Measurements from ENCODE around the gene IFNE.
"Not testable (repeated sequence)": the region's sequence is repeated elsewhere in the genome, so short reads cannot be mapped to it uniquely, and the experiment has no call there.

Gene IFNE

GRCh38 chr9:21499912-21500311 is 17.8 kb upstream of the IFNE start:
- no peak for DNase-seq (ENCODE audit: low read depth in 2 of 2)

GRCh38 chr9:21491756-21492155 is 9.6 kb upstream of the IFNE start:
- DNase-seq (ENCODE audit: low read depth in 2 of 2), result no peak

GRCh38 chr9:21481470-21482056 is 550 bp downstream of the IFNE start:
- no peak for DNase-seq (ENCODE audit: low read depth in 2 of 2)

- DNase-seq (ENCODE audit: low read depth in 2 of 2), result no peak
Observed at GRCh38 chr9:21479152-21479702, 2.9 kb downstream of the IFNE start.

GRCh38 chr9:21477466-21477865 is 4.6 kb downstream of the IFNE start:
- no peak for DNase-seq (ENCODE audit: low read depth in 2 of 2)

GRCh38 chr9:21473236-21473635 is 8.9 kb downstream of the IFNE start:
- DNase-seq (ENCODE audit: low read depth in 2 of 2), result no peak

GRCh38 chr9:21470126-21470525 is 12.0 kb downstream of the IFNE start:
- DNase-seq (ENCODE audit: low read depth in 2 of 2), result no peak

- DNase-seq (ENCODE audit: low read depth in 2 of 2), result no peak
Observed at GRCh38 chr9:21465859-21466518, 16.1 kb downstream of the IFNE start.

- DNase-seq (ENCODE audit: low read depth in 2 of 2), result no peak
Observed at GRCh38 chr9:21465138-21465537, 17.0 kb downstream of the IFNE start.

- DNase-seq (ENCODE audit: low read depth in 2 of 2), result no peak
Observed at GRCh38 chr9:21461377-21461776, 20.7 kb downstream of the IFNE start.

GRCh38 chr9:21455320-21455719 is 26.8 kb downstream of the IFNE start:
- no peak for DNase-seq (ENCODE audit: low read depth in 2 of 2)

- no peak for DNase-seq (ENCODE audit: low read depth in 2 of 2)
Observed at GRCh38 chr9:21454149-21454548, 28.0 kb downstream of the IFNE start.

GRCh38 chr9:21452681-21453080 is 29.4 kb downstream of the IFNE start:
- DNase-seq (ENCODE audit: low read depth in 2 of 2), result no peak

GRCh38 chr9:21450733-21451394 is 31.2 kb downstream of the IFNE start:
- DNase-seq (ENCODE audit: low read depth in 2 of 2), result no peak

- DNase-seq (ENCODE audit: low read depth in 2 of 2), result not testable (repeated sequence)
Observed at GRCh38 chr9:21449312-21449711, 32.8 kb downstream of the IFNE start.

- DNase-seq (ENCODE audit: low read depth in 2 of 2), result no peak
Observed at GRCh38 chr9:21443849-21444625, 38.1 kb downstream of the IFNE start.

- DNase-seq (ENCODE audit: low read depth in 2 of 2), result no peak
Observed at GRCh38 chr9:21440139-21440538, 42.0 kb downstream of the IFNE start, which contains the start of gene IFNA1. Gene IFNA1 (plus strand): TSS chr9:21440439. CDS start chr9:21440508, 69 bp downstream.

- not testable (repeated sequence) for DNase-seq (ENCODE audit: low read depth in 2 of 2)
Observed at GRCh38 chr9:21435015-21435383, 47.1 kb downstream of the IFNE start.

GRCh38 chr9:21434202-21435014 is 47.7 kb downstream of the IFNE start:
- peak; percentile 16 to 30 for DNase-seq (ENCODE audit: low read depth in 2 of 2)

GRCh38 chr9:21432672-21433425 is 49.3 kb downstream of the IFNE start:
- no peak for DNase-seq (ENCODE audit: low read depth in 2 of 2)
